Measurements from ENCODE around the gene PHF20. TPM values are rescaled to one million over a fixed set of nuclear protein-coding genes. Genes with fewer than 3 reads are reported as not detected.
"Not testable (repeated sequence)": the region's sequence is repeated elsewhere in the genome, so short reads cannot be mapped to it uniquely, and the experiment has no call there.

PHF20 gene
- total RNA-seq, 1 donor from 2014 or later: 58.4 TPM

GRCh38 chr20:35885212-35885611 is 113.4 kb downstream of the PHF20 start:
- DNase-seq (ENCODE audit: low read depth): no peak

- DNase-seq (ENCODE audit: low read depth): no peak
Observed at GRCh38 chr20:35886537-35886936, 114.7 kb downstream of the PHF20 start.

GRCh38 chr20:35887393-35888064 is 115.7 kb downstream of the PHF20 start:
- no peak for DNase-seq (ENCODE audit: low read depth)

GRCh38 chr20:35888657-35889056 is 116.8 kb downstream of the PHF20 start:
- DNase-seq (ENCODE audit: low read depth): peak; percentile 37

GRCh38 chr20:35891375-35891774 is 119.6 kb downstream of the PHF20 start:
- DNase-seq (ENCODE audit: low read depth): no peak

- DNase-seq (ENCODE audit: low read depth): no peak
Observed at GRCh38 chr20:35892871-35893270, 121.1 kb downstream of the PHF20 start.

- DNase-seq (ENCODE audit: low read depth): no peak
Observed at GRCh38 chr20:35893942-35894341, 122.1 kb downstream of the PHF20 start.

GRCh38 chr20:35895516-35895915 is 123.7 kb downstream of the PHF20 start:
- DNase-seq (ENCODE audit: low read depth): not testable (repeated sequence)

- DNase-seq (ENCODE audit: low read depth): no peak
Observed at GRCh38 chr20:35899064-35899463, 127.2 kb downstream of the PHF20 start.

GRCh38 chr20:35901230-35901629 is 129.4 kb downstream of the PHF20 start:
- not testable (repeated sequence) for DNase-seq (ENCODE audit: low read depth)

- peak; percentile 91 for DNase-seq (ENCODE audit: low read depth)
Observed at GRCh38 chr20:35901678-35902544, 130.1 kb downstream of the PHF20 start.

GRCh38 chr20:35902545-35902941 is 130.7 kb downstream of the PHF20 start:
- DNase-seq (ENCODE audit: low read depth): peak; percentile 6

GRCh38 chr20:35903843-35904242 is 132.0 kb downstream of the PHF20 start:
- no peak for DNase-seq (ENCODE audit: low read depth)

- no peak for DNase-seq (ENCODE audit: low read depth)
Observed at GRCh38 chr20:35904982-35905663, 133.3 kb downstream of the PHF20 start.

GRCh38 chr20:35907017-35907701 is 135.3 kb downstream of the PHF20 start:
- DNase-seq (ENCODE audit: low read depth): no peak

GRCh38 chr20:35908007-35908406 is 136.2 kb downstream of the PHF20 start:
- no peak for DNase-seq (ENCODE audit: low read depth)

GRCh38 chr20:35909176-35909575 is 137.4 kb downstream of the PHF20 start:
- DNase-seq (ENCODE audit: low read depth): no peak

GRCh38 chr20:35909796-35910195 is 138.0 kb downstream of the PHF20 start:
- no peak for DNase-seq (ENCODE audit: low read depth)

- DNase-seq (ENCODE audit: low read depth): no peak
Observed at GRCh38 chr20:35910254-35910653, 138.4 kb downstream of the PHF20 start.

- no peak for DNase-seq (ENCODE audit: low read depth)
Observed at GRCh38 chr20:35912881-35913280, 141.1 kb downstream of the PHF20 start.

- no peak for DNase-seq (ENCODE audit: low read depth)
Observed at GRCh38 chr20:35917077-35917476, 145.3 kb downstream of the PHF20 start.

GRCh38 chr20:35918021-35918420 is 146.2 kb downstream of the PHF20 start:
- no peak for DNase-seq (ENCODE audit: low read depth)
